Prostate gland (tissue), 2 donors: ENCODE measurements around the gene PTK6.

Experiments
- POLR2A ChIP-seq: fragments of 450-650 bp; IDR thresholded peaks from one replicate; pipeline ENCODE4 v1.6.1; 2016; ENCODE audit warnings: antibody characterized with exemption, mild to moderate bottlenecking
- POLR2AphosphoS5 ChIP-seq: sonication (generic); formaldehyde crosslinking; IDR thresholded peaks from one replicate; pipeline ENCODE4 v1.6.1; 2017; ENCODE audit warnings: antibody characterized with exemption
- TF ChIP-seq, protein P1 (sequence below), 4 experiments: fragments of 200-600 bp in 2 of 4; fragments of 450-650 bp in 2 of 4; sonication (generic) in 2 of 4; IDR thresholded peaks; 1 replicate in 3 of 4; 2 replicates in 1 of 4; pipeline ENCODE4 v1.5.1; 2016 to 2019; ENCODE audit warnings: antibody characterized with exemption in 4 of 4, mild to moderate bottlenecking in 2 of 4, moderate library complexity in 2 of 4

DNA sequence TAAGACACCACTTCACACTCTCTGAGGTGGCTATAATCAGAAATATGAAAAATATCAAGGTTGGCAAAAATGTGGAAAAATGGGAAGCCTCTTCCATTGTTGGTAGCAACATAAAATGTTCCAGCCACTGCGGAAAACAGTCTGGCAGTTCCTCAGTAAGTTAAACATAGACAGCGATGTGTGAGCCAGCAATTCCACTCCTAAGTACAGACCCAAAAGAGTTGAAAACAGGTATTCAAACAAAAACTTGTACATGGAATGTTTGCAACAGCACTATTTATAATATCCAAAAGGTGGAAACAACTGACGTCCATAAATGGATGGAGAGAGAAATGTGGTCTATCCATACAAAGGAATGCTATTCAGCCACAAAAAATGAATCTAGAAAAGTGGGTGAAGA lies 24.0 kb downstream of the PTK6 start:
- TF ChIP-seq, protein P1, sequence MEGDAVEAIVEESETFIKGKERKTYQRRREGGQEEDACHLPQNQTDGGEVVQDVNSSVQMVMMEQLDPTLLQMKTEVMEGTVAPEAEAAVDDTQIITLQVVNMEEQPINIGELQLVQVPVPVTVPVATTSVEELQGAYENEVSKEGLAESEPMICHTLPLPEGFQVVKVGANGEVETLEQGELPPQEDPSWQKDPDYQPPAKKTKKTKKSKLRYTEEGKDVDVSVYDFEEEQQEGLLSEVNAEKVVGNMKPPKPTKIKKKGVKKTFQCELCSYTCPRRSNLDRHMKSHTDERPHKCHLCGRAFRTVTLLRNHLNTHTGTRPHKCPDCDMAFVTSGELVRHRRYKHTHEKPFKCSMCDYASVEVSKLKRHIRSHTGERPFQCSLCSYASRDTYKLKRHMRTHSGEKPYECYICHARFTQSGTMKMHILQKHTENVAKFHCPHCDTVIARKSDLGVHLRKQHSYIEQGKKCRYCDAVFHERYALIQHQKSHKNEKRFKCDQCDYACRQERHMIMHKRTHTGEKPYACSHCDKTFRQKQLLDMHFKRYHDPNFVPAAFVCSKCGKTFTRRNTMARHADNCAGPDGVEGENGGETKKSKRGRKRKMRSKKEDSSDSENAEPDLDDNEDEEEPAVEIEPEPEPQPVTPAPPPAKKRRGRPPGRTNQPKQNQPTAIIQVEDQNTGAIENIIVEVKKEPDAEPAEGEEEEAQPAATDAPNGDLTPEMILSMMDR (IDR thresholded peaks at IDR 0.05), result no peak
- TF ChIP-seq POLR2A (no peak), POLR2AphosphoS5 (no peak)
